Stomach smooth muscle (tissue), 2 donors: ENCODE results near the gene NDRG4.

Source experiments
- H3K27ac ChIP-seq: one replicate; pipeline ENCODE4 v1.7.0; 2013; ENCODE audit warnings: mild to moderate bottlenecking, low read length, inconsistent platforms
- H3K27me3 ChIP-seq, 2 donors: one replicate each; pipeline ENCODE4 v1.7.0; 2013; ENCODE audit warnings: low read length in 2 of 2; ENCODE audit not compliant: insufficient read depth in 2 of 2, control insufficient read depth in 1 of 2
- H3K36me3 ChIP-seq, 2 donors: one replicate each; pipeline ENCODE4 v1.7.0; 2013; ENCODE audit warnings: low read length in 2 of 2; ENCODE audit not compliant: control insufficient read depth in 2 of 2, insufficient read depth in 2 of 2
- H3K4me1 ChIP-seq: one replicate; pipeline ENCODE4 v1.7.0; 2013; ENCODE audit warnings: low read length; ENCODE audit not compliant: control insufficient read depth, insufficient read depth
- H3K4me3 ChIP-seq, 2 donors: one replicate each; pipeline ENCODE4 v1.7.0; 2013; ENCODE audit warnings: low read length in 2 of 2
- H3K9ac ChIP-seq, 2 donors: one replicate each; pipeline ENCODE4 v1.7.0; 2013; ENCODE audit warnings: low read length in 2 of 2, mild to moderate bottlenecking in 1 of 2
- H3K9me3 ChIP-seq, 2 donors: one replicate each; pipeline ENCODE4 v1.7.0; 2013; ENCODE audit warnings: low read length in 2 of 2; ENCODE audit not compliant: control insufficient read depth in 2 of 2
- donor health status: healthy.
- donor health status: Pancreatic carcinoma.

NDRG4 gene

DNA sequence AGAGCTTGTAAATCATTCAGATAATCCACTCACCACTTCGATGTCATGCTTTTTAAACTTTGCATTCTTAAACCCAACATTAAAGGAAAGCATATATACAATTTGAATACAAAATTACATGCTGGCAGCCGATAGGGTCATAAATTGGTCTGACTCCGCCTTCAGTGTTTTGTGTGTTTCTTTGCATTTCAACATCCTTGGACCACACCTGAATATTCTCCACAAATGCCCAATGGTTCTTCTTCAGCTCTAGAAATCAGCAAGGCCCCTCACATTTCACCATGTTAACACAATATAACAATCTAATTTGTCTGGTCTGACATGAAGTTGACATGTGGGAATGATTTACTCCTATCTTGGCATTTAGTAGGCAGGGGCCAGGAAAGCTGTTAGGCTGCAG is 32.5 kb downstream of the NDRG4 start:
- H3K27ac ChIP-seq: no peak overlapping the region
- no peaks in the 10 kb centered on the region for H3K27me3 ChIP-seq
- H3K9ac ChIP-seq: no peak overlapping the region
- H3K4me3 ChIP-seq: no peak overlapping the region
- no peaks in the 10 kb centered on the region for H3K4me1 ChIP-seq
- no peaks in the 10 kb centered on the region for H3K9me3 ChIP-seq
- H3K36me3 ChIP-seq: peaks cover 51 to 59% of the 10 kb centered on the region in 2 donors

GRCh38 chr16:58533751-58534470 is 34.0 kb downstream of the NDRG4 start:
- Histone ChIP-seq H3K9me3 (no peaks in the 10 kb centered on the region), H3K36me3 (peaks cover 60 to 64% of the 10 kb centered on the region in 2 donors), H3K4me1 (no peaks in the 10 kb centered on the region), H3K4me3 (no peak overlapping the region), H3K27ac (no peak overlapping the region), H3K27me3 (no peaks in the 10 kb centered on the region), H3K9ac (no peak overlapping the region)

DNA sequence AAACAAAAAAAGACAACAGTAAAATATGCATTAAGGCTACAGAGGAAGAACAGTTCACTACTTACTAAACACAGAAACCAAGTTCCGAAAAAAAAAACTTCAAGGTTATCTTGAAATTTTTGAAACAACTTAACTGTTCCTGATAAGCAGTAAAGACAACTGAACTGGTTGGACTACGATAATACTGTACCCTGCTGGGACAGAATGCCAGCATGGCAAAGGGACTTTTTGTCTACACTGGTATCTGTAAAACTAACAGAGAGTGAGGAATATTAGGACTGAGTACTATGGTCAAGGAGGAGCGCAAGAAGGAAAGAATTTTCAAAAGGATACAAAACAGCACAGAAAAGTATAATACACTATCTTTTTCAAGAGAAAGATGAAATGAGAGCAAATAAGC is 35.2 kb downstream of the NDRG4 start:
- no peak overlapping the region for H3K4me3 ChIP-seq
- no peak overlapping the region for H3K27ac ChIP-seq

GRCh38 chr16:58536278-58536677 is 36.3 kb downstream of the NDRG4 start:
- Histone ChIP-seq H3K4me3 (no peak overlapping the region), H3K9ac (no peak overlapping the region), H3K27ac (no peak overlapping the region), H3K36me3 (peaks cover 66 to 74% of the 10 kb centered on the region in 2 donors), H3K9me3 (no peaks in the 10 kb centered on the region), H3K4me1 (no peaks in the 10 kb centered on the region), H3K27me3 (no peaks in the 10 kb centered on the region)

More for the DNA sequence above, 35.2 kb downstream of the NDRG4 start:
- H3K27me3 ChIP-seq: no peaks in the 10 kb centered on the region
- no peaks in the 10 kb centered on the region for H3K9me3 ChIP-seq
- H3K4me1 ChIP-seq: no peaks in the 10 kb centered on the region
- peaks cover 64 to 72% of the 10 kb centered on the region in 2 donors for H3K36me3 ChIP-seq
- H3K9ac ChIP-seq: no peak overlapping the region

- H3K9me3 ChIP-seq: no peaks in the 10 kb centered on the region
- no peak overlapping the region for H3K9ac ChIP-seq
- no peaks in the 10 kb centered on the region for H3K27me3 ChIP-seq
- H3K4me3 ChIP-seq: no peak overlapping the region
- H3K4me1 ChIP-seq: no peaks in the 10 kb centered on the region
- H3K36me3 ChIP-seq: peaks cover 64 to 74% of the 10 kb centered on the region in 2 donors
- H3K27ac ChIP-seq: no peak overlapping the region
Observed at GRCh38 chr16:58537124-58537906, 37.4 kb downstream of the NDRG4 start.

- Histone ChIP-seq H3K36me3 (peaks cover 61 to 83% of the 10 kb centered on the region in 2 donors), H3K4me3 (no peak overlapping the region), H3K9ac (no peak overlapping the region), H3K4me1 (no peaks in the 10 kb centered on the region), H3K9me3 (no peaks in the 10 kb centered on the region), H3K27me3 (no peaks in the 10 kb centered on the region), H3K27ac (no peak overlapping the region)
Observed at GRCh38 chr16:58541711-58542110, 41.8 kb downstream of the NDRG4 start.

- no peak overlapping the region for H3K27ac ChIP-seq
Observed at GRCh38 chr16:58542291-58542690, 42.3 kb downstream of the NDRG4 start.

DNA sequence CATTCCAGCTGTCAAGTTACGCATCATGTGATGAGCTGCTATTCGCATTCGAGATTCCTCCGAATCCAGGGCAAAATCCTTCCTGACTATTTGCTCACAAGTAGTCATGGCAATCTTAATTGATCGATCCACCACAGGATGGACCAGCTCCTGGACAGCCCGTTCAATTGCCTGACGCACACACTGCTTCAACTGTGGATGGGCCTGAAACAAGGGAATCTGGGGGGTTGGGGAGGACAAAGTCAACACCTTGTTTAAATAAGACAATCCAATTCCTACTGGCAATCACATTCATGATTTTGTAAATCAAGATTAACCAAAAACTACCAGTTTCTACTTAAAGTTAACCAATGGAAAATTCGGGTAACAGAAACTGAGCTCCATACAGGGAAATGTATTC is 43.7 kb downstream of the NDRG4 start:
- H3K4me1 ChIP-seq: peaks cover 3% of the 10 kb centered on the region

More at GRCh38 chr16:58542291-58542690, 42.3 kb downstream of the NDRG4 start:
- H3K9ac ChIP-seq: no peak overlapping the region
- H3K36me3 ChIP-seq: peaks cover 55 to 77% of the 10 kb centered on the region in 2 donors
- no peaks in the 10 kb centered on the region for H3K9me3 ChIP-seq
- H3K4me3 ChIP-seq: no peak overlapping the region
- H3K27me3 ChIP-seq: no peaks in the 10 kb centered on the region
- no peaks in the 10 kb centered on the region for H3K4me1 ChIP-seq

GRCh38 chr16:58548378-58548777 is 48.4 kb downstream of the NDRG4 start:
- no peaks in the 10 kb centered on the region for H3K9me3 ChIP-seq
- peak overlapping the region in 1 of 2 donors; percentile 4 for H3K4me3 ChIP-seq
- peaks cover 26 to 36% of the 10 kb centered on the region in 2 donors for H3K36me3 ChIP-seq
- peaks cover 7% of the 10 kb centered on the region for H3K4me1 ChIP-seq
- peak overlapping the region; percentile 20 for H3K27ac ChIP-seq
- no peaks in the 10 kb centered on the region for H3K27me3 ChIP-seq
- no peak overlapping the region for H3K9ac ChIP-seq

More for the DNA sequence above, 43.7 kb downstream of the NDRG4 start:
- Histone ChIP-seq H3K9ac (no peak overlapping the region), H3K36me3 (peaks cover 43 to 63% of the 10 kb centered on the region in 2 donors), H3K27ac (no peak overlapping the region), H3K9me3 (no peaks in the 10 kb centered on the region), H3K27me3 (no peaks in the 10 kb centered on the region), H3K4me3 (no peak overlapping the region)

DNA sequence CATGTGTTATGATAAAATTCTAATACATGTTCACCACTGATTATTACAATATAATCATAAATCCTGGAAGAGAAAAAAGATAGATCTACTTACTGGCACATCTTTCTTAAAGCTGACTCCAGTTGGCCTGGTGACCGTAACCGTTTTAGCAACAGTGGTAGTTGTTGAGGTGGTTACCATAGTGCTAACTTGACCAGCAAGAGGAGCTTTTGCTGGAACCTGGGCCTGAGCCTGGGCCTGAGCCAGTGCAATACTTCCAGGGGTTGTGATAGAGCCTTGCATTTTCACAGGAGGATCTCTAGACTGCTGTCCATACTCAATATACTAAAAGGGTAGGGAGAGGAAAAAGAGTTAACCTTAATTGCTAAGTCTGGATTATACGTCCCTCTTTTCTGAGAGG is 51.6 kb downstream of the NDRG4 start:
- Histone ChIP-seq H3K36me3 (peaks cover 19 to 34% of the 10 kb centered on the region in 2 donors), H3K27ac (no peak overlapping the region)

More for the DNA sequence above, 51.6 kb downstream of the NDRG4 start:
- Histone ChIP-seq H3K4me1 (peaks cover 7% of the 10 kb centered on the region), H3K4me3 (no peak overlapping the region), H3K9ac (peak overlapping the region in 1 of 2 donors; percentile 1), H3K27me3 (no peaks in the 10 kb centered on the region), H3K9me3 (no peaks in the 10 kb centered on the region)
